SH-SY5Y (cell line): ENCODE data around the gene PARP14.

Experiments used
- GATA2 ChIP-seq: IDR thresholded peaks from 2 replicates; pipeline ENCODE4 v1.6.1; 2011; ENCODE audit warnings: mild to moderate bottlenecking, low read depth, low read length
- GATA3 ChIP-seq: IDR thresholded peaks from 2 replicates; pipeline ENCODE4 v1.6.1; 2011; ENCODE audit warnings: low read depth, mild to moderate bottlenecking, low read length, moderate library complexity

DNA sequence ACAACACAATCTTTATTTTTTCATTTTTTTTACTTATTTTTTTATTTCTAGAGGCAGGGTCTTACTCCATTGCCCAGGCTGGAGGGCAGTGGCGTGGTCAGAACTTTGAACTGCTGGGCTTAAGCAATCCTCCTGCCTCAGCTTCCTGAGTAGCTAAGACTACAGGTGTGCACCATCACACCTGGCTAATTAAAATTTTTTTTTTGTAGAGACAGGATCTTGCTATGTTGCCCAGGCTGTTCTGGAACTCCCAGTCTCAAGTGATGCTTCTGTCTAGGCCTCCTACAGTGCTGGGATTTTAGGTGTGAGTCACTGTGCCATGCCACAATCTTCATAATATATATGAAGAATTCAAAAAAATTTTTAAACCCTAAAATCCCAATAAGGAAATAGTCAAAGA is 92.2 kb downstream of the PARP14 start:
- TF ChIP-seq GATA2, result no peak
- no peak for TF ChIP-seq GATA3
